ENCODE results near the gene RARA. TPM values are rescaled to one million over a fixed set of nuclear protein-coding genes. Genes with fewer than 3 reads are reported as not detected.
A peak's percentile ranks its signal among the peaks of the same experiment; 100 is the strongest.

RARA gene
- total RNA-seq, 2 experiments from 2014 or later = 34.7 to 36.2 TPM

GRCh38 chr17:40307001-40307730 is 1.8 kb upstream of the RARA start:
- CTCF ChIA-PET = interaction anchor here (0.6 to 42.0 kb wide), 14 partner anchors 9 to 281 kb away, joined by 3 to 780 read pairs (median 4); no protein-coding TSS in a partner anchor
- Mint-ChIP-seq H3K27ac (no peak overlapping the region), H3K36me3 (ENCODE audit: low read depth) (peaks cover 30% of the 10 kb centered on the region), H3K9me3 (no peaks in the 10 kb centered on the region), H3K4me3 (no peak overlapping the region), H3K27me3 (no peaks in the 10 kb centered on the region), H3K4me1 (ENCODE audit: low read depth) (peaks cover 40% of the 10 kb centered on the region)
- POLR2A ChIA-PET = interaction anchor here (0.6 to 13.3 kb wide), 15 partner anchors 8 to 249 kb away, joined by 3 to 184 read pairs (median 5); partner anchors contain the start of genes CDC6 and WIPF2
- ATAC-seq (peak; percentile 29), DNase-seq (peak; percentile 39)
- TF ChIP-seq CTCF (IDR thresholded peaks at IDR 0.05) = no peak
- intact Hi-C loops (cut with micrococcal nuclease) = no loop called here

DNA sequence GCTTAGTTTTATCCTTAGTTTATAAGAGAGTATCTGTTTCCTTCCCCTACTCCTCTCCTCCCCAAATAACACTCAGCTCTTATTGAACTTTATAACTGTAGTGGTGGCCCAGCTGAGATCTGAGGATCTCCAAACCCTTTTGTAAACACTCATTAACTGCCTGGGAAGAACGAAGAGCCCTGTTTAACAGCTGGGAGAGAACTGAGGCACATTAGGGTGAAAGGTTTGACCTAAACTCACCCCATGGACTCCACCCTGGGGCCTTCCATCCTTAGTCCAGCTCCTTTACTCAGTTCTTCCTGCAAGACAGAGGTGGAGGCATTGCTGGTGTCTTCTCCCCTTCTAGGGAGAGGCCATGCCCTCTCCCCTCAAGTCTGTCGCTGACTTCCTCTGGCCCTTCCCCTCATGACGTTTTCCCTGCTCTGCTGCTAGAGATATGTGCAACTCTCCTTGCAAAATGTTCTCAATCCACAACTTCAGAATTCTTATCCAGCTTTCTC is 1.2 kb upstream of the RARA start:
- no peak overlapping the region for H3K27ac Mint-ChIP-seq
- H3K4me1 Mint-ChIP-seq (ENCODE audit: low read depth) = peaks cover 41% of the 10 kb centered on the region
- intact Hi-C loops (cut with micrococcal nuclease) = no loop called here
- H3K27me3 Mint-ChIP-seq = no peaks in the 10 kb centered on the region
- TF ChIP-seq CTCF (IDR thresholded peaks at IDR 0.05) = no peak
- CTCF ChIA-PET = interaction anchor here (0.6 to 42.0 kb wide), 13 partner anchors 9 to 281 kb away, joined by 3 to 780 read pairs (median 5); no protein-coding TSS in a partner anchor
- no peaks in the 10 kb centered on the region for H3K9me3 Mint-ChIP-seq
- H3K4me3 Mint-ChIP-seq = no peak overlapping the region
- ATAC-seq = no peak
- POLR2A ChIA-PET = interaction anchor here (0.6 to 13.3 kb wide), 14 partner anchors 9 to 248 kb away, joined by 3 to 184 read pairs (median 6); partner anchors contain the start of genes CDC6 and WIPF2
- peak; percentile 1 for DNase-seq
- peaks cover 26% of the 10 kb centered on the region for H3K36me3 Mint-ChIP-seq (ENCODE audit: low read depth)

- H3K27me3 Mint-ChIP-seq = no peaks in the 10 kb centered on the region
- peaks cover 42% of the 10 kb centered on the region for H3K4me1 Mint-ChIP-seq (ENCODE audit: low read depth)
- CTCF ChIA-PET = interaction anchor here (0.7 to 42.0 kb wide), 6 partner anchors 9 to 109 kb away, joined by 3 to 780 read pairs (median 4); no protein-coding TSS in a partner anchor
- TF ChIP-seq CTCF (IDR thresholded peaks at IDR 0.05) = no peak
- DNase-seq = peak; percentile 3
- H3K9me3 Mint-ChIP-seq = no peaks in the 10 kb centered on the region
- H3K4me3 Mint-ChIP-seq = no peak overlapping the region
- H3K27ac Mint-ChIP-seq = peak overlapping the region; percentile 21
- ATAC-seq = no peak
- POLR2A ChIA-PET = interaction anchor here (0.7 to 13.3 kb wide), 7 partner anchors 10 to 83 kb away, joined by 3 to 184 read pairs (median 15); partner anchors contain the start of gene CDC6
- intact Hi-C loops (cut with micrococcal nuclease) = no loop called here
- peaks cover 5% of the 10 kb centered on the region for H3K36me3 Mint-ChIP-seq (ENCODE audit: low read depth)
These were observed 1.1 kb downstream of the RARA start for GRCh38 chr17:40309949-40310510.

- CTCF ChIA-PET = interaction anchor here (0.7 to 42.0 kb wide), 3 partner anchors 8 to 40 kb away, joined by 3 to 780 read pairs (median 15); no protein-coding TSS in a partner anchor
- H3K4me1 Mint-ChIP-seq (ENCODE audit: low read depth) = peaks cover 45% of the 10 kb centered on the region
- no peak overlapping the region for H3K27ac Mint-ChIP-seq
- ATAC-seq (no peak), DNase-seq (peak; percentile 7)
- no peaks in the 10 kb centered on the region for H3K27me3 Mint-ChIP-seq
- POLR2A ChIA-PET = interaction anchor here (0.7 to 13.3 kb wide), 5 partner anchors 8 to 27 kb away, joined by 3 to 184 read pairs (median 7); partner anchors contain the start of gene CDC6
- intact Hi-C loops (cut with micrococcal nuclease) = no loop called here
- H3K4me3 Mint-ChIP-seq = no peak overlapping the region
- no peaks in the 10 kb centered on the region for H3K36me3 Mint-ChIP-seq (ENCODE audit: low read depth)
- no peak for TF ChIP-seq CTCF (IDR thresholded peaks at IDR 0.05)
- H3K9me3 Mint-ChIP-seq = no peaks in the 10 kb centered on the region
These were observed 2.0 kb downstream of the RARA start for GRCh38 chr17:40310882-40311391.

Data from activated CD8-positive, alpha-beta T cell treated with anti-CD3 and anti-CD28 coated beads for 36 hours (primary cell).